Neural progenitor cell (in vitro differentiated cells): ENCODE results near the gene UBXN1. TPM values are rescaled to one million over a fixed set of nuclear protein-coding genes. Genes with fewer than 3 reads are reported as not detected.
"Not testable (repeated sequence)": the region's sequence is repeated elsewhere in the genome, so short reads cannot be mapped to it uniquely, and the experiment has no call there.

Experiments
- DNase-seq: peaks from one replicate; pipeline ENCODE4 v3.0.0-alpha.2; 2016; ENCODE audit warnings: low spot score
- H2AFZ ChIP-seq: fragments of 200-600 bp; sonication (generic); replicated peaks from 2 replicates; pipeline ENCODE4 v1.6.1; 2016; ENCODE audit warnings: antibody characterized with exemption
- H3F3A ChIP-seq: fragments of 200-600 bp; sonication (generic); 2 replicates; pipeline ENCODE4 v1.6.1; 2016; ENCODE audit warnings: antibody characterized with exemption, low read depth
- H3K27ac ChIP-seq: fragments of 200-600 bp; sonication (generic); 2 replicates; pipeline ENCODE4 v1.5.1; 2016; ENCODE audit warnings: mild to moderate bottlenecking
- H3K27me3 ChIP-seq: fragments of 200-600 bp; sonication (generic); 2 replicates; pipeline ENCODE4 v1.6.1; 2016; ENCODE audit warnings: mild to moderate bottlenecking, moderate library complexity
- H3K36me3 ChIP-seq: fragments of 200-600 bp; sonication (generic); 2 replicates; pipeline ENCODE4 v1.5.1; 2016
- H3K4me1 ChIP-seq: fragments of 200-600 bp; sonication (generic); 2 replicates; pipeline ENCODE4 v1.6.1; 2016; ENCODE audit warnings: mixed run types
- H3K4me2 ChIP-seq: fragments of 200-600 bp; sonication (generic); 2 replicates; pipeline ENCODE4 v1.6.1; 2016
- H3K4me3 ChIP-seq: fragments of 200-600 bp; sonication (generic); 2 replicates; pipeline ENCODE4 v1.5.1; 2016
- H3K79me2 ChIP-seq: fragments of 200-600 bp; sonication (generic); 2 replicates; pipeline ENCODE4 v1.6.1; 2016; ENCODE audit warnings: low read depth
- H3K9ac ChIP-seq: fragments of 200-600 bp; sonication (generic); 2 replicates; pipeline ENCODE4 v1.6.1; 2016
- H3K9me3 ChIP-seq: fragments of 200-600 bp; sonication (generic); 2 replicates; pipeline ENCODE4 v1.5.1; 2016; ENCODE audit warnings: low read depth
- H4K20me1 ChIP-seq: fragments of 200-600 bp; sonication (generic); 2 replicates; pipeline ENCODE4 v1.6.1; 2016; ENCODE audit warnings: low read depth
- H3K27ac Mint-ChIP-seq: 3 replicates; pipeline ENCODE4 v1.8.0; 2021; ENCODE audit warnings: mixed read lengths
- H3K27me3 Mint-ChIP-seq: 2 replicates; pipeline ENCODE4 v1.8.0; 2022; ENCODE audit warnings: low read depth, mild to moderate bottlenecking, inconsistent platforms, moderate library complexity, mixed read lengths; ENCODE audit not compliant: insufficient read depth
- H3K36me3 Mint-ChIP-seq: 3 replicates; pipeline ENCODE4 v1.8.0; 2021; ENCODE audit warnings: mixed read lengths
- H3K4me1 Mint-ChIP-seq: 3 replicates; pipeline ENCODE4 v1.8.0; 2021; ENCODE audit warnings: mixed read lengths
- H3K4me3 Mint-ChIP-seq: 3 replicates; pipeline ENCODE4 v1.8.0; 2021; ENCODE audit warnings: mild to moderate bottlenecking, moderate library complexity, mixed read lengths
- H3K9me3 Mint-ChIP-seq: 3 replicates; pipeline ENCODE4 v1.8.0; 2020; ENCODE audit warnings: mixed read lengths
- EZH2 ChIP-seq: fragments of 200-600 bp; sonication (generic); IDR thresholded peaks from 2 replicates; pipeline ENCODE4 v1.6.1; 2017; ENCODE audit warnings: antibody characterized with exemption, mild to moderate bottlenecking, moderate library complexity
- EZH2phosphoT487 ChIP-seq: fragments of 200-600 bp; sonication (generic); IDR thresholded peaks from 2 replicates; pipeline ENCODE4 v1.6.1; 2017; ENCODE audit warnings: antibody characterized with exemption
- total RNA-seq: library from RNA; depleted of rRNA; stranded (reverse); fragments of >200 nt; gene quantifications from 2 replicates; pipeline ENCODE4 v1.2.3, GENCODE V29; 2015; ENCODE audit warnings: low replicate concordance
- TF ChIP-seq, protein P1 (sequence below): fragments of 200-600 bp; sonication (generic); IDR thresholded peaks from 2 replicates; pipeline ENCODE4 v1.5.1; 2017; ENCODE audit warnings: antibody characterized with exemption, mild to moderate bottlenecking

The UBXN1 gene
- total RNA-seq, 1 donor from 2014 or later = 60.7 TPM

DNA sequence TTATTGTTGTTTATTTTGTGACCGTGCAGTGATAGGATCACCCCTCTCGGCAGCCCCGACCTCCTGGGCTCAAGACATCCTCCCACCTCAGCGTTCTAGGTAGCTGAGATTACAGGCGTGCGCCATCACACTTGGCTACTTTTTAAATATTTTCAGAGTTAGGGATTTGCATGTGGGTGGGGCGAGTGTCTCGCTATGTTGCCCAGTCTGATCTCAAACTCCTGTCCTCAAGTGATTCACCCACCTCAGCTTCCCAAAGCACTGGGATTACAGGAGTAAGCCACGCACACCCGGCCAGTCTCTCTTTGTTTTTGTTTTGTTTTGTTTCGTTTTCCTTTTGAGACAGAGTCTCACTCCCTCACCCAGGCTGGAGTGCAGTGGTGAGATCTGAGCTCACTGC lies 24.6 kb downstream of the UBXN1 start:
- no peaks in the 10 kb centered on the region for H4K20me1 ChIP-seq
- TF ChIP-seq EZH2 = no peak
- TF ChIP-seq EZH2phosphoT487 = no peak
- TF ChIP-seq, protein P1, sequence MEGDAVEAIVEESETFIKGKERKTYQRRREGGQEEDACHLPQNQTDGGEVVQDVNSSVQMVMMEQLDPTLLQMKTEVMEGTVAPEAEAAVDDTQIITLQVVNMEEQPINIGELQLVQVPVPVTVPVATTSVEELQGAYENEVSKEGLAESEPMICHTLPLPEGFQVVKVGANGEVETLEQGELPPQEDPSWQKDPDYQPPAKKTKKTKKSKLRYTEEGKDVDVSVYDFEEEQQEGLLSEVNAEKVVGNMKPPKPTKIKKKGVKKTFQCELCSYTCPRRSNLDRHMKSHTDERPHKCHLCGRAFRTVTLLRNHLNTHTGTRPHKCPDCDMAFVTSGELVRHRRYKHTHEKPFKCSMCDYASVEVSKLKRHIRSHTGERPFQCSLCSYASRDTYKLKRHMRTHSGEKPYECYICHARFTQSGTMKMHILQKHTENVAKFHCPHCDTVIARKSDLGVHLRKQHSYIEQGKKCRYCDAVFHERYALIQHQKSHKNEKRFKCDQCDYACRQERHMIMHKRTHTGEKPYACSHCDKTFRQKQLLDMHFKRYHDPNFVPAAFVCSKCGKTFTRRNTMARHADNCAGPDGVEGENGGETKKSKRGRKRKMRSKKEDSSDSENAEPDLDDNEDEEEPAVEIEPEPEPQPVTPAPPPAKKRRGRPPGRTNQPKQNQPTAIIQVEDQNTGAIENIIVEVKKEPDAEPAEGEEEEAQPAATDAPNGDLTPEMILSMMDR = no peak
- no peak for DNase-seq
- peaks cover 21% of the 10 kb centered on the region for H3K4me1 Mint-ChIP-seq
- H3K9ac ChIP-seq = no peak overlapping the region
- H3K27me3 ChIP-seq = no peaks in the 10 kb centered on the region
- peak overlapping the region; percentile 42 for H3K27ac Mint-ChIP-seq
- H3K36me3 ChIP-seq = no peaks in the 10 kb centered on the region
- no peak overlapping the region for H3K4me2 ChIP-seq
- H3K9me3 ChIP-seq = no peaks in the 10 kb centered on the region
- H3K4me3 ChIP-seq = no peak overlapping the region
- no peak overlapping the region for H3K27ac ChIP-seq
- H3K4me3 Mint-ChIP-seq = peak overlapping the region; percentile 76
- H3F3A ChIP-seq = peaks cover 14% of the 10 kb centered on the region
- no peaks in the 10 kb centered on the region for H3K4me1 ChIP-seq
- H3K79me2 ChIP-seq = peaks cover 29% of the 10 kb centered on the region
- no peaks in the 10 kb centered on the region for H3K27me3 Mint-ChIP-seq
- no peaks in the 10 kb centered on the region for H3K36me3 Mint-ChIP-seq
- H3K9me3 Mint-ChIP-seq = no peaks in the 10 kb centered on the region
- H2AFZ ChIP-seq = no peak overlapping the region

DNA sequence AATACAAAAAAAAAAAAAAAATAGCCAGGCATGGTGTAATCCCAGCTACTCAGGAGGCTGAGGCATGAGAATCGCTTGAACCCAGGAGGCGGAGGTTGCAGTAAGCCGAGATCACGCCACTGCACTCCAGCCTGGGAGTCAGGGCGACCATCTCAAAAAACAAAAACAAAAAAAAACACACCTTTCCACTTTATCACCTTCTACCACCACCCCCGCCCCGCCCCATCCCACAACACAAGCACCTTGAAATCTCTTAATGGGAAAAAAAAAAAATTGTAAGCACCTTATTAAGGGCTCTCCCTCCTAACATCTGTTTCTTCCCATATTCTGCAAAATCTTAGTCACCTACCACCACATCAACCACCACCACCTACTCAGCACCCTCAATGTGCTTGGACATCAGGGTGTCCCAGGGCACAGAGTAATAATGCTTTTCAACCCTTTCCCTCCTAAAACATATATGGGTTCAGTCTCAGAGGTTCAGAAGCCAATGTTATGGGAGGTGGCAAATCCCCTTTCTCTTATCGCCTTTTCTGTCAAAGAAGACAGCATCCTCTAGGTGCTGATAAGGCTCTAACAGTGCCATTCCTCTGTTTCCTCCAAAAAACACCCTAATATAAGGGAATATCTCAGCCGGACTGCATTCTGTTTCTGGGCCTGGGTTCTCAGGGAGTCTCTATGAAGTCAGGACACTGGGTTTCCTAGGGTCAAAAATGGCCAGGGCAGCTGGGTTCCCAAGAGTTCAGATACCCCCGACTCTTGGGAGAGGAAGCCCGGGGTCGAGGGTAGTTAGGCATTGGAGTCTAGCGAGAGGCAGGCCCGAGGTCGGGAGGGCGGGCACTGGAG lies 26.5 kb downstream of the UBXN1 start:
- Histone ChIP-seq H3K4me1 (no peaks in the 10 kb centered on the region), H4K20me1 (peaks cover 3% of the 10 kb centered on the region), H2AFZ (peak overlapping the region; percentile 98), H3F3A (peaks cover 17% of the 10 kb centered on the region), H3K9ac (peak overlapping the region; percentile 89), H3K27ac (peak overlapping the region; percentile 40), H3K4me3 (peak overlapping the region; percentile 90), H3K27me3 (no peaks in the 10 kb centered on the region), H3K36me3 (no peaks in the 10 kb centered on the region), H3K79me2 (peaks cover 29% of the 10 kb centered on the region), H3K4me2 (peak overlapping the region; percentile 90), H3K9me3 (no peaks in the 10 kb centered on the region)
- no peak for DNase-seq
- Mint-ChIP-seq H3K36me3 (peaks cover 2% of the 10 kb centered on the region), H3K9me3 (no peaks in the 10 kb centered on the region), H3K27me3 (no peaks in the 10 kb centered on the region), H3K27ac (peak overlapping the region; percentile 90), H3K4me3 (peak overlapping the region; percentile 93), H3K4me1 (peaks cover 21% of the 10 kb centered on the region)
- TF ChIP-seq, protein P1 = peak; percentile 2
- TF ChIP-seq EZH2phosphoT487 (no peak), EZH2 (no peak)

DNA sequence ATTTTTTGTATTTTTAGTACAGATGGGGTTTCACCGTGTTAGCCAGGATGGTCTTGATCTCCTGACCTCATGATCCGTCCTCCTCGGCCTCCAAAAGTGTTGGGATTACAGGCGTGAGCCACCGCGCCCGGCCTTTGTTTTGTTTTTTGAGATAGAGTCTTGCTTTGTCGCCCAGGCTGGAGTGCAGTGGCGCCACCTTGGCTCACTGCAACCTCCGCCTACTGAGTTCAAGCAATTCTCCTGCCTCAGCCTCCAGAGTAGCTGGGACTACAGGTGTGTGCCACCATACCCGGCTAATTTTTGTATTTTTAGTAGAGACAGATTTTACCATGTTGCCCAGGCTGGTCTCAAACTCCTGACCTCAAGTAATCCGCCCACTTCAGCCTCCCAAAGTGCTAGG lies 28.6 kb downstream of the UBXN1 start:
- Histone ChIP-seq H3K79me2 (peaks cover 40% of the 10 kb centered on the region), H3F3A (peaks cover 24% of the 10 kb centered on the region), H4K20me1 (peaks cover 11% of the 10 kb centered on the region)
- H3K9me3 ChIP-seq, H3K36me3 ChIP-seq, H3K36me3 Mint-ChIP-seq, H2AFZ ChIP-seq, H3K9ac ChIP-seq, H3K27me3 Mint-ChIP-seq, H3K4me1 ChIP-seq, H3K27me3 ChIP-seq, H3K4me2 ChIP-seq, H3K4me3 ChIP-seq, H3K27ac ChIP-seq, H3K9me3 Mint-ChIP-seq, DNase-seq, H3K27ac Mint-ChIP-seq: not testable (repeated sequence)
- peak overlapping the region; percentile 53 for H3K4me3 Mint-ChIP-seq
- H3K4me1 Mint-ChIP-seq = peaks cover 25% of the 10 kb centered on the region

DNA sequence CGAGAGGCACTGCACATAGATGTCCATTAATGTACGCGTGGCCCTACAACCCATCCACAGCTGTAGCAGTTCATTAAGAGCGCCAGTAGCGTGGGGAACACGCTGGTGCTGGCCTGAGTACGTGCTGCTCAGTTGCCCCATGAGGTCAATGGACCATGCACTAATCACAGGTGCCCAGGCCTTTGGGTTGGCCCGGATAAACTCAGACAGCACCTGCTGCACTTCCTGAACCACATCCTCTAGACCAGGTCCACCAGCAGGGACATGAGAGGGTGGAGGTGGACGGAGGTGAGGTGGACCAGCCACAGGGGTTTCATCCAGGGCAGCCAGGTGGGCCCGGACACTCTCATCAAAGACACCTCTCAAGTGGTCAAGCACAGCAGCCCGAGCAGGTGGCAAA lies 29.4 kb downstream of the UBXN1 start:
- Histone ChIP-seq H3K9ac (no peak overlapping the region), H2AFZ (no peak overlapping the region), H4K20me1 (peaks cover 16% of the 10 kb centered on the region), H3K4me3 (no peak overlapping the region), H3F3A (peaks cover 24% of the 10 kb centered on the region), H3K27ac (no peak overlapping the region), H3K4me1 (peaks cover 6% of the 10 kb centered on the region), H3K27me3 (no peaks in the 10 kb centered on the region), H3K9me3 (no peaks in the 10 kb centered on the region), H3K79me2 (peaks cover 48% of the 10 kb centered on the region), H3K36me3 (no peaks in the 10 kb centered on the region), H3K4me2 (no peak overlapping the region)
- H3K36me3 Mint-ChIP-seq = peaks cover 5% of the 10 kb centered on the region
- DNase-seq = no peak
- no peaks in the 10 kb centered on the region for H3K9me3 Mint-ChIP-seq
- H3K27ac Mint-ChIP-seq = no peak overlapping the region
- H3K27me3 Mint-ChIP-seq = peaks cover 8% of the 10 kb centered on the region
- H3K4me1 Mint-ChIP-seq = peaks cover 28% of the 10 kb centered on the region
- no peak overlapping the region for H3K4me3 Mint-ChIP-seq
- TF ChIP-seq EZH2 (no peak), EZH2phosphoT487 (no peak)
- TF ChIP-seq, protein P1 = no peak
